HEK293T (cell line): ENCODE measurements around the gene MTOR.

Experiments used
- CTCF ChIA-PET: fragments of 350-600 bp; formaldehyde crosslinking; extraction: SDS; loops from one replicate; lab custom pipeline; 2021; ENCODE audit warnings: antibody characterized with exemption, inconsistent platforms; lab: Yijun Ruan, JAX
- POLR2A ChIA-PET: fragments of 350-600 bp; formaldehyde crosslinking; extraction: SDS; loops from one replicate; lab custom pipeline; 2020; ENCODE audit warnings: antibody characterized with exemption, inconsistent platforms; lab: Yijun Ruan, JAX
- DNase-seq: peaks from one replicate; pipeline ENCODE4 v3.0.0; 2012; ENCODE audit warnings: mixed read lengths; ENCODE audit errors: extremely low spot score
- ARNT ChIP-seq: fragments of 450-650 bp; IDR thresholded peaks from 2 replicates; pipeline ENCODE4 v1.6.1; 2017; ENCODE audit warnings: mild to moderate bottlenecking
- BHLHE40 ChIP-seq: fragments of 450-650 bp; IDR thresholded peaks from 2 replicates; pipeline ENCODE4 v1.6.1; 2016; ENCODE audit warnings: mild to moderate bottlenecking, moderate library complexity, borderline replicate concordance
- CTBP1 ChIP-seq: fragments of 450-650 bp; IDR thresholded peaks from 2 replicates; pipeline ENCODE4 v1.6.1; 2016; ENCODE audit warnings: borderline replicate concordance
- ELF4 ChIP-seq: fragments of 450-650 bp; IDR thresholded peaks from 2 replicates; pipeline ENCODE4 v1.6.1; 2017; ENCODE audit warnings: antibody characterized with exemption
- FOXA1 ChIP-seq: fragments of 450-650 bp; IDR thresholded peaks from 2 replicates; pipeline ENCODE4 v1.6.1; 2016; ENCODE audit warnings: mild to moderate bottlenecking
- FOXK2 ChIP-seq: fragments of 450-650 bp; IDR thresholded peaks from 2 replicates; pipeline ENCODE4 v1.6.1; 2016; ENCODE audit warnings: mild to moderate bottlenecking
- FOXM1 ChIP-seq: fragments of 450-650 bp; IDR thresholded peaks from 2 replicates; pipeline ENCODE4 v1.6.1; 2017; ENCODE audit warnings: mild to moderate bottlenecking, borderline replicate concordance
- HDGF ChIP-seq: fragments of 450-650 bp; IDR thresholded peaks from 2 replicates; pipeline ENCODE4 v1.6.1; 2017; ENCODE audit warnings: antibody characterized with exemption, borderline replicate concordance
- L3MBTL2 ChIP-seq: fragments of 450-650 bp; conservative IDR thresholded peaks from 2 replicates; pipeline ENCODE4 v1.6.1; 2016; ENCODE audit warnings: mild to moderate bottlenecking
- LEF1 ChIP-seq: fragments of 450-650 bp; IDR thresholded peaks from 2 replicates; pipeline ENCODE4 v1.6.1; 2017; ENCODE audit warnings: mild to moderate bottlenecking, borderline replicate concordance
- NFRKB ChIP-seq: fragments of 450-650 bp; IDR thresholded peaks from 2 replicates; pipeline ENCODE4 v1.6.1; 2016; ENCODE audit warnings: mild to moderate bottlenecking, moderate library complexity
- PKNOX1 ChIP-seq: fragments of 450-650 bp; IDR thresholded peaks from 2 replicates; pipeline ENCODE4 v1.6.1; 2016
- SP1 ChIP-seq: fragments of 450-650 bp; IDR thresholded peaks from 2 replicates; pipeline ENCODE4 v1.6.1; 2017
- SUZ12 ChIP-seq: fragments of 450-650 bp; IDR thresholded peaks from 2 replicates; pipeline ENCODE4 v1.6.1; 2016; ENCODE audit warnings: mild to moderate bottlenecking
- TARDBP ChIP-seq: fragments of 450-650 bp; IDR thresholded peaks from 2 replicates; pipeline ENCODE4 v1.6.1; 2016
- ZNF384 ChIP-seq: fragments of 450-650 bp; IDR thresholded peaks from 2 replicates; pipeline ENCODE4 v1.6.1; 2016

Gene MTOR

DNA sequence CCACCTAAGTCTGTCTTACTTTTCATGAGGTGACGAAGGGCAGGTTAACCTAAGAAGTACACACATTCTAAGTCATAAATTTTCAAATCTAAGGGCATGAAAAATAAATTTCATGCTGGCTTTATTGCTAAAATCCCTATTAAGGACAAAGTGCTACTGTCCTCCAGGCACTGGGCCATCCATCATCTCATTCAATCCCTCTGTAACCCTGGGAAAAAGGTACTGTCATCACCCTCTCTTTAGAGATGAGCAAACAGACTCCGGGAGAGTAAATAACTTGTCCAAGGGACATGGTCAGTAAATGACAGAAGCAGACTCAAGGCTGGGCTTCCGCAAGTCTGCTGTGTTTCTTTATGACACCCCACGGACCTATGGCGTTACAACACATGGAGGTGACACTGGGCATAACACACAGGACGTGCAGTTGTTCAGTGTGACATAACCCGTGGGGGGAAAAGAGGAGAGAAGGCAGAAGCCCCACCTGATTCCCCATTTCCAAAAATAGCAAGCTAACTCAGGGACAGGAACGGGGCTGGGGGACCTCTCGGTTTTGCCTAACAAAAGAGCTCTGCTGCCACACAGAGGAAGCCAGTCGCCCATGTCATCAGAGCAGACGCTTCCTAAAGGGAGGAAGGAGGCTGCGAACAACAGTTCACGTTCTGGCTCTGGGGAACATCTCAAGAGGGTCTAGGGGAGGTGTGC is 190.0 kb downstream of the MTOR start:
- ChIA-PET POLR2A (interaction anchor here (0.7 kb wide), 1 partner anchor 13 kb away, joined by 4 read pairs; the partner anchor contains the start of gene SRM), CTCF (interaction anchor here (1.0 kb wide), 1 partner anchor 9 kb away, joined by 3 read pairs; no protein-coding TSS in a partner anchor)
- TF ChIP-seq CTBP1: no peak
- TF ChIP-seq PKNOX1: no peak
- TF ChIP-seq ZNF384: no peak
- no peak for TF ChIP-seq FOXK2
- TF ChIP-seq L3MBTL2: no peak
- no peak for TF ChIP-seq HDGF
- TF ChIP-seq SP1: no peak
- no peak for TF ChIP-seq TARDBP
- TF ChIP-seq FOXA1: no peak
- no peak for TF ChIP-seq LEF1
- TF ChIP-seq ARNT: no peak
- TF ChIP-seq ELF4: no peak
- no peak for TF ChIP-seq SUZ12
- TF ChIP-seq BHLHE40: no peak
- no peak for TF ChIP-seq FOXM1
- TF ChIP-seq NFRKB: no peak
- DNase-seq: no peak

DNA sequence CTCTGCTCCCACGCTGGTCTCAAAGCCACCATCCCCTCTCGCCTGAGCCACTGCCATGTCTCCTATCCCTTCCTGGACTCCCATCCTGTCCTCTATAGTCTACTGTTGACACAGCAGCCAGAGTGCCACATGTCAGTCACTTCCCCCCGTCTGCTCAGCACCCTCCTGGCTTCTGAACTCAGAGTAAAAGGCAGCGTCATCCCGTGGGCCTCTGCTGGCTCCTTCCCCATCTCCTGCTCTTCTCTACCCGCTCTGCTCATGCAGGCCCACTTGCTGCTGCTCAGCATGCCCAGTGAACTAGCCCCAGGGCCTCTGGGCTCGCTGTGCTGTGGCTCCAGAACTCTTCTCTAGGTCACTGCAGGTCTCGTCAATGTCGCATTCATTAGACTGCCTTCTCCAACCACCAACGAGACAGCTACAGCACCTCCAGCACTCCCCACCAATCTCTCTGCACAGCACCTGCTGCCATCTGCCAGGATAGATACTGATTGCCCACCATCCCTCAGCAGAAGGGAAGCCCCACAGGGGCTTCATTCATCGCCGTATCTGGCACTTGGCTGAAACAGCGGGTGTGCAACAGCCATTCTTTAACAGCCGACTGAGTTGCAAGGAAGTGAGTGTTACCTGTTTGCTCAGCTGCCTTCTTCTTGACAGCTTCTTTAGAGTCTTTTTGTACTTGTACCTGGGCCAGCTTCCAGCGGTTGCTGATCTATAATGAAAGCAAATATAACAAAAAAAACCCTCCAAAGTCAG is 190.7 kb downstream of the MTOR start:
- CTCF ChIA-PET: no interaction called here
- TF ChIP-seq SUZ12: no peak
- no peak for TF ChIP-seq FOXM1
- TF ChIP-seq CTBP1: no peak
- TF ChIP-seq FOXA1: no peak
- no peak for TF ChIP-seq HDGF
- TF ChIP-seq L3MBTL2: no peak
- TF ChIP-seq SP1: no peak
- no peak for TF ChIP-seq ELF4
- TF ChIP-seq FOXK2: no peak
- no peak for TF ChIP-seq NFRKB
- no peak for TF ChIP-seq ZNF384
- no peak for TF ChIP-seq LEF1
- TF ChIP-seq PKNOX1: no peak
- TF ChIP-seq BHLHE40: no peak
- TF ChIP-seq TARDBP: no peak
- POLR2A ChIA-PET: interaction anchor here (0.8 to 2.5 kb wide), 3 partner anchors 12 to 28 kb away, joined by 4 to 10 read pairs (median 5); partner anchors contain the start of genes EXOSC10 and SRM
- no peak for DNase-seq

DNA sequence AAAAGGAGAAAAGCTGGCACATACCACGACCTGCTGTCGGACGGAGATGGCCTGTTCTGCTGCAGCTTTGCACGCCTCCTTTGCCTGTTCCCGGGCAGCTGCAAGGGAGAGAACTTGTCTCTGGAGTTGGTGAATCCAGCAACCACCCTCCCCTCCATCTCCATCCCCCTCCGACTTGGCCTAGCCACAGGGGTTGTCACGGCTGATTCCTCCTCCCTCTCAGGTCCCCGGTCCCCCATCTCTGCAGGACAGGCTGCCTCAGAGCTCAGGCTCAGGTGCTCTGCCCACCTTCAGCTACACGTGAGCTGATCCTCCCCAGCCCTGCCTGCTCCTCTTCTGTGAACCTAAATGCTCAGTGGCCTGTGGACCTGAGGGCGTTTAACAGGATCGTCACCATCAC is 191.5 kb downstream of the MTOR start:
- ChIA-PET CTCF (no interaction called here), POLR2A (interaction anchor here (0.8 to 2.5 kb wide), 4 partner anchors 11 to 28 kb away, joined by 3 to 10 read pairs (median 4); partner anchors contain the start of genes EXOSC10 and SRM)
- TF ChIP-seq FOXK2: no peak
- no peak for TF ChIP-seq ZNF384
- no peak for TF ChIP-seq HDGF
- no peak for TF ChIP-seq ARNT
- no peak for TF ChIP-seq NFRKB
- no peak for TF ChIP-seq CTBP1
- TF ChIP-seq FOXM1: no peak
- TF ChIP-seq LEF1: no peak
- TF ChIP-seq BHLHE40: no peak
- TF ChIP-seq TARDBP: no peak
- no peak for TF ChIP-seq ELF4
- TF ChIP-seq PKNOX1: no peak
- TF ChIP-seq SUZ12: no peak
- TF ChIP-seq SP1: no peak
- TF ChIP-seq L3MBTL2: no peak
- DNase-seq: no peak

GRCh38 chr1:11068600-11069473 is 193.5 kb downstream of the MTOR start:
- CTCF ChIA-PET: no interaction called here
- TF ChIP-seq PKNOX1 (no peak), SP1 (no peak), LEF1 (no peak), FOXA1 (no peak), ARNT (no peak), ELF4 (no peak), BHLHE40 (no peak), L3MBTL2 (no peak), SUZ12 (no peak), HDGF (no peak), ZNF384 (no peak), TARDBP (no peak), CTBP1 (no peak), NFRKB (no peak), FOXK2 (no peak)
- POLR2A ChIA-PET: interaction anchor here (1.2 to 2.5 kb wide), 1 partner anchor 9 kb away, joined by 4 to 10 read pairs; the partner anchor contains the start of gene SRM
- peak; percentile 3 for DNase-seq
